Kidney epithelial cell (primary cell): ENCODE measurements around the gene PRKCB. TPM values are rescaled to one million over a fixed set of nuclear protein-coding genes. Genes with fewer than 3 reads are reported as not detected.

Source experiments
- DNase-seq: peaks from one replicate; pipeline ENCODE4 v3.0.0-alpha.2; 2010; ENCODE audit warnings: low read depth
- H3K27me3 ChIP-seq: 2 replicates; pipeline ENCODE4 v1.6.0; 2011; ENCODE audit warnings: low read length; ENCODE audit not compliant: control insufficient read depth, insufficient read depth
- H3K36me3 ChIP-seq: 2 replicates; pipeline ENCODE4 v1.5.1; 2011; ENCODE audit warnings: low read length; ENCODE audit not compliant: control insufficient read depth, insufficient read depth
- H3K4me3 ChIP-seq: 2 replicates; pipeline ENCODE4 v1.5.1; 2011; ENCODE audit warnings: low read depth, mild to moderate bottlenecking, control low read depth, low read length
- total RNA-seq: library from RNA; depleted of rRNA; stranded (reverse); fragments of >200 nt; gene quantifications from 2 replicates; pipeline ENCODE4 v1.2.3, GENCODE V29; 2015
- TF ChIP-seq, protein P1 (sequence below): IDR thresholded peaks from 2 replicates; pipeline ENCODE4 v1.5.1; 2011; ENCODE audit warnings: mild to moderate bottlenecking, moderate library complexity, low read length, control low read depth, inconsistent platforms; ENCODE audit not compliant: insufficient read depth, poor library complexity, severe bottlenecking

Gene PRKCB
- total RNA-seq, 1 donor from 2014 or later: 7.1 TPM

- H3K4me3 ChIP-seq: no peak overlapping the region
- no peaks in the 10 kb centered on the region for H3K27me3 ChIP-seq
- TF ChIP-seq, protein P1, sequence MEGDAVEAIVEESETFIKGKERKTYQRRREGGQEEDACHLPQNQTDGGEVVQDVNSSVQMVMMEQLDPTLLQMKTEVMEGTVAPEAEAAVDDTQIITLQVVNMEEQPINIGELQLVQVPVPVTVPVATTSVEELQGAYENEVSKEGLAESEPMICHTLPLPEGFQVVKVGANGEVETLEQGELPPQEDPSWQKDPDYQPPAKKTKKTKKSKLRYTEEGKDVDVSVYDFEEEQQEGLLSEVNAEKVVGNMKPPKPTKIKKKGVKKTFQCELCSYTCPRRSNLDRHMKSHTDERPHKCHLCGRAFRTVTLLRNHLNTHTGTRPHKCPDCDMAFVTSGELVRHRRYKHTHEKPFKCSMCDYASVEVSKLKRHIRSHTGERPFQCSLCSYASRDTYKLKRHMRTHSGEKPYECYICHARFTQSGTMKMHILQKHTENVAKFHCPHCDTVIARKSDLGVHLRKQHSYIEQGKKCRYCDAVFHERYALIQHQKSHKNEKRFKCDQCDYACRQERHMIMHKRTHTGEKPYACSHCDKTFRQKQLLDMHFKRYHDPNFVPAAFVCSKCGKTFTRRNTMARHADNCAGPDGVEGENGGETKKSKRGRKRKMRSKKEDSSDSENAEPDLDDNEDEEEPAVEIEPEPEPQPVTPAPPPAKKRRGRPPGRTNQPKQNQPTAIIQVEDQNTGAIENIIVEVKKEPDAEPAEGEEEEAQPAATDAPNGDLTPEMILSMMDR: no peak
- H3K36me3 ChIP-seq: no peaks in the 10 kb centered on the region
- no peak for DNase-seq
Measured at GRCh38 chr16:23902748-23903414, 67.1 kb downstream of the PRKCB start.

GRCh38 chr16:23905027-23905426 is 69.2 kb downstream of the PRKCB start:
- TF ChIP-seq, protein P1: no peak
- Histone ChIP-seq H3K36me3 (no peaks in the 10 kb centered on the region), H3K27me3 (no peaks in the 10 kb centered on the region), H3K4me3 (no peak overlapping the region)
- DNase-seq: peak; percentile 25

DNA sequence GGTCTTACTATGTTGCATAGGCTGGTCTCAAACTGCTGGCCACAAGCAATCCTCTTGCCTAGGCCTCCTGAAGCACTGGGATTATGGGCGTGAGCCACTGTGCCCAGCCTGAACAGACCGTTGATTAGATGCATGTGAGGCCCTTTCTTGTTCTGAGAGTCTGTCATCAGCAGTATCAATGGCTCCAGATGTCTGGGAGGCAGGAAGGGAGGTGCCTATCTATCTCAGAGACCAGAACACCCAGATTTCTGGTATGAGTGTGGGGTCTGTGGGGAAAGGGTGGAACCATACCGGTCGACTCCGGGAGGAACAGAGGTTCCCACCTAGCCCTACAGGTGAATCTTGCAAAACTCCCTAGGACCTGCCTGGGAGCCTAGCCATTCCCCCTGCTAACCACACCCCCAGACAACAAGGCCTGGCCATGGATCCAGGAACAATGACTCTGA is 71.7 kb downstream of the PRKCB start:
- no peak for DNase-seq
- no peaks in the 10 kb centered on the region for H3K27me3 ChIP-seq
- no peak overlapping the region for H3K4me3 ChIP-seq
- H3K36me3 ChIP-seq: no peaks in the 10 kb centered on the region
- TF ChIP-seq, protein P1: no peak

GRCh38 chr16:23907903-23908302 is 72.1 kb downstream of the PRKCB start:
- TF ChIP-seq, protein P1: no peak
- no peak overlapping the region for H3K4me3 ChIP-seq
- DNase-seq: no peak
- H3K27me3 ChIP-seq: no peaks in the 10 kb centered on the region
- no peaks in the 10 kb centered on the region for H3K36me3 ChIP-seq

DNA sequence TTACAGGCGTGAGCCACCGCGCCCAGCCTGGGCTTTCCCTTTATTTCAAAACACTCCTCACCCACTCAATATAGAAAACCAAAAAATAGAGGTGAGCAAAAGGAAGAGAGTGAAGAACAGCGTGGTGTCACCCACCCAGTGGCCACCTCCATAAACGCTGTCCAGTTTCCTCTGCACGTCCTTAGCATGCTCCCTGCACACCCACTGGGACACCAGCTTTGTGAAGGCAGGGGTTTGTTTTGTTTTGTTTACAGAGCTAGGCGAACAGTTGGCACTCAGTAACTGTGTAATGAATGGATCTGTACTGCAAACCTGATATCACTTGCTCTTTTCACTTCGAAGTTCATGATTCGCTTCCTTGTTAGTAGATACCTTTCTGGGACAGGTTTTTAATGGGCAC is 73.0 kb downstream of the PRKCB start:
- Histone ChIP-seq H3K36me3 (no peaks in the 10 kb centered on the region), H3K27me3 (no peaks in the 10 kb centered on the region), H3K4me3 (no peak overlapping the region)
- no peak for DNase-seq
- TF ChIP-seq, protein P1: no peak
